ENCODE data around the gene POC1A. TPM values are rescaled to one million over a fixed set of nuclear protein-coding genes. Genes with fewer than 3 reads are reported as not detected.

POC1A gene
- total RNA-seq, 1 donor from 2014 or later, result 2.4 TPM

DNA sequence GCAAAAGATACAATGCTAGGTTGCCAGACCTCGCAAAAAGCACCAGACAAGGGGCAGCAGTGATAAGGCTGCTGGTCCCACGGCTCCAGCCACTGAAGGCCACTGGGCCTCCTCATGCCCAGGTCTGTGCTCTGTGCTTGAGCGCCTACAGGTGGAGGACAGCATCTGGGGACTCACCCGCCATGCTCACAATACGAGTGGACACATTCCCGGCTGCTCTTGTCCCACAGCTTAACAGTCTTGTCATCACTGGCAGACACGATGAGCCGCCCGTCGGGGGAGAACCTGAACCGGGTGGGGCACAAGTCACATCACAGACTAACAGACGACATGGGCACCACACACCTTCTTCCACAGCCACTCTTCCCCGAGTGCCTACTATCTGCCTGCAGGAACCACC, 7.4 kb downstream of the POC1A start:
- intact Hi-C loops (cut with micrococcal nuclease), result no loop called here
- no peak overlapping the region for H3K4me3 Mint-ChIP-seq
- H3K27ac Mint-ChIP-seq, result no peak overlapping the region
- H3K4me1 Mint-ChIP-seq, result peaks cover 4% of the 10 kb centered on the region
- DNase-seq (no peak), ATAC-seq (ENCODE audit: low read depth) (no peak)
- H3K27me3 Mint-ChIP-seq, result no peaks in the 10 kb centered on the region
- H3K36me3 Mint-ChIP-seq (ENCODE audit: low read depth), result no peaks in the 10 kb centered on the region
- TF ChIP-seq, protein P1, sequence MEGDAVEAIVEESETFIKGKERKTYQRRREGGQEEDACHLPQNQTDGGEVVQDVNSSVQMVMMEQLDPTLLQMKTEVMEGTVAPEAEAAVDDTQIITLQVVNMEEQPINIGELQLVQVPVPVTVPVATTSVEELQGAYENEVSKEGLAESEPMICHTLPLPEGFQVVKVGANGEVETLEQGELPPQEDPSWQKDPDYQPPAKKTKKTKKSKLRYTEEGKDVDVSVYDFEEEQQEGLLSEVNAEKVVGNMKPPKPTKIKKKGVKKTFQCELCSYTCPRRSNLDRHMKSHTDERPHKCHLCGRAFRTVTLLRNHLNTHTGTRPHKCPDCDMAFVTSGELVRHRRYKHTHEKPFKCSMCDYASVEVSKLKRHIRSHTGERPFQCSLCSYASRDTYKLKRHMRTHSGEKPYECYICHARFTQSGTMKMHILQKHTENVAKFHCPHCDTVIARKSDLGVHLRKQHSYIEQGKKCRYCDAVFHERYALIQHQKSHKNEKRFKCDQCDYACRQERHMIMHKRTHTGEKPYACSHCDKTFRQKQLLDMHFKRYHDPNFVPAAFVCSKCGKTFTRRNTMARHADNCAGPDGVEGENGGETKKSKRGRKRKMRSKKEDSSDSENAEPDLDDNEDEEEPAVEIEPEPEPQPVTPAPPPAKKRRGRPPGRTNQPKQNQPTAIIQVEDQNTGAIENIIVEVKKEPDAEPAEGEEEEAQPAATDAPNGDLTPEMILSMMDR (IDR thresholded peaks at IDR 0.05), result no peak
- ChIA-PET CTCF (interaction anchor here (0.7 to 5.5 kb wide), 3 partner anchors 94 to 146 kb away, joined by 3 to 28 read pairs (median 8); no protein-coding TSS in a partner anchor), POLR2A (interaction anchor here (2.6 kb wide), 1 partner anchor 8 kb away, joined by 10 read pairs; the partner anchor contains the start of gene POC1A)
- H3K9me3 Mint-ChIP-seq, result no peaks in the 10 kb centered on the region

DNA sequence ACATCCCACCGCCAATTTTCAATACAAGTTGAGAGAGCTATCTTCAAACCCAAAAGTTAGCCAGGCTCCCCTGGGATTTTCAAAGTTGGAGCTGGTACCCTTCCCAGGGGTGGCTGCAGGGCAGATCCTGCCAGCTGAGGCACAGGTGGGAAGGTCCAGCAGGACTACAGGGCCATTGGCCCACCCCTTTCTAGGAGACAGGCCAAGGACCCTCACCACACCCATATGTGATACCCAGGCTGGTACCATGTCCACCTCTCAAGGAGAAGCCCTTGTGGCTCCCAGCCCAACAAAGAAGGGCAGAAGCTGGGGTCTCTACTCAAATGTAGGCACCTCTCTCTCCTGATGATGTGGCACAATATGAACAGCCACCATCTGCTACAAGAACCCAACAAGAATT, 8.0 kb downstream of the POC1A start:
- Mint-ChIP-seq H3K4me1 (peaks cover 4% of the 10 kb centered on the region), H3K27ac (no peak overlapping the region), H3K27me3 (no peaks in the 10 kb centered on the region), H3K9me3 (no peaks in the 10 kb centered on the region), H3K36me3 (ENCODE audit: low read depth) (no peaks in the 10 kb centered on the region), H3K4me3 (no peak overlapping the region)
- CTCF ChIA-PET, result interaction anchor here (0.7 to 5.5 kb wide), 3 partner anchors 93 to 145 kb away, joined by 3 to 28 read pairs (median 8); no protein-coding TSS in a partner anchor
- TF ChIP-seq, protein P1 (IDR thresholded peaks at IDR 0.05), result no peak
- ATAC-seq (ENCODE audit: low read depth) (no peak), DNase-seq (no peak)
- POLR2A ChIA-PET, result interaction anchor here (2.6 kb wide), 1 partner anchor 9 kb away, joined by 10 read pairs; the partner anchor contains the start of gene POC1A
- intact Hi-C loops (cut with micrococcal nuclease), result no loop called here

DNA sequence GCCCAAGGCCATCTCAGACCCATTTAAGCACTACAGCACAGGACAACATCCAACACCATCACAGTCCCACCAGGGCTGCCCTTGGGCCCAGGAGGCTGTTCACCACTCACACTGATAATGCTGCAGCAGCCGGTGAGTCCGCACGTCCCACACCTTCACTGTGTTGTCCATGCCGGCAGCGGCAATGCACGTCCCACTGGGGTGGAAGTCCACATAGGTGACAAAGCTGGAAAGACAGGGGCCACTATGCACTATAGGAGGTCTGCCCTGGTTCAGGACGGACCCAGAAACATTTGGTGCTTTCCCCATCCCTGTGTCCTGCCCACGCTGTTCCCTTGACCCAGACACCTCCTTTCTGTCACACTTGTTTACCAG, 8.5 kb downstream of the POC1A start:
- Mint-ChIP-seq H3K27me3 (no peaks in the 10 kb centered on the region), H3K27ac (no peak overlapping the region), H3K4me3 (no peak overlapping the region), H3K4me1 (peaks cover 4% of the 10 kb centered on the region), H3K36me3 (ENCODE audit: low read depth) (no peaks in the 10 kb centered on the region), H3K9me3 (no peaks in the 10 kb centered on the region)
- POLR2A ChIA-PET, result interaction anchor here (2.6 kb wide), 1 partner anchor 9 kb away, joined by 10 read pairs; the partner anchor contains the start of gene POC1A
- TF ChIP-seq, protein P1 (IDR thresholded peaks at IDR 0.05), result no peak
- DNase-seq (no peak), ATAC-seq (ENCODE audit: low read depth) (no peak)
- CTCF ChIA-PET, result interaction anchor here (1.6 to 5.5 kb wide), 4 partner anchors 23 to 145 kb away, joined by 8 to 78 read pairs (median 18); no protein-coding TSS in a partner anchor
- intact Hi-C loops (cut with micrococcal nuclease), result no loop called here

DNA sequence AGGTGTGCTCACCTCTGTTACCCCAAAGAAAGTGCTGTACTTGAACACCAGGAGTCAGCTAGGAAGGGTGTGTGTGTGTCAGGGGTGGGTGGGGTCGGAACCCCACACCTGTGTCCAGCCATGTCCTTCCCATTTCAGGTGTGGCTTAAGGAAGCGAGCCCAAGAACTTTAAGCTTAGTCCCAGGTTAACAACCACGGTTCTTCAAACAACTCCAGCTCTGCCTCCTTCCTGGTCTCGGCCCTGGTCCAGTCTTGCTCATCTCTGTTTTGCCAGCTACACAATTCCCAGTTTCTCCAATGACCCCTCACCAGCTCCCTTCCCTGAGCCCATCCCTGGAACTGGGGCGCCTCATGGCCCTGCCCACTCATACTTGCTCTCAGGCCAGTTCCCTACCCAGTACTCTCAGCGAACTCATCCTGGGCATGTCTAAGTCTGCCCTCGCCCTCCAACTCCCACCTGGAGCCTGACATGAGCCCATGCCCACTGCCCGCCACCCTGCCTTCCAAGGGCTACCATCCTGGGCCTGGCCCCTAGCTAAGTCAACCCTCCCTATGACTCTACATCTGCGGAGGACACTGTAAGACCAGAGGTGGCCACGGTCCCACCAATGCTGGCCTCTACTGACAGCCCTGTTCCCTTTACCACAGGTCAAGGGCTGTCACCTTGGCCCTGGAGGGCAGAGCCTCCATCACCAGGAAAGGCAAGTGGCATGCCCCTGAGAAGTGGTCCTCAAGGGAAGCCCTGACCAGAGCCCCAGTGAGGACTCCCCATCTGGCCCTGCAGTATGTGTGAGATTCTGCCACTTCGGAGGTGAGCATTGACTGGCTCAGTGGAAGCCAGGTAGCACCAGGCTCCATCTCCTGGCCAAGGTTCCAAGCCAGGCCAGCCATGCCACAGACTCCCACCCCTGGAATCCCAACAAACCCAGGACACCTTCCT, 9.2 kb downstream of the POC1A start:
- no peak for ATAC-seq (ENCODE audit: low read depth)
- intact Hi-C loops (cut with micrococcal nuclease), result loop anchor here (1.0 kb wide), 5 partner anchors 22 to 203 kb away; partner anchors contain the start of gene PARP3

More for the DNA sequence above, 9.2 kb downstream of the POC1A start:
- H3K4me3 Mint-ChIP-seq, result no peak overlapping the region
- H3K4me1 Mint-ChIP-seq, result peaks cover 4% of the 10 kb centered on the region
- TF ChIP-seq, protein P1 (IDR thresholded peaks at IDR 0.05), result no peak
- POLR2A ChIA-PET, result interaction anchor here (0.7 to 2.6 kb wide), 3 partner anchors 10 to 143 kb away, joined by 3 to 10 read pairs (median 3); partner anchors contain the start of gene POC1A
- CTCF ChIA-PET, result interaction anchor here (0.7 to 5.5 kb wide), 6 partner anchors 23 to 208 kb away, joined by 3 to 78 read pairs (median 7); no protein-coding TSS in a partner anchor
- DNase-seq, result no peak
- H3K9me3 Mint-ChIP-seq, result no peaks in the 10 kb centered on the region
- no peaks in the 10 kb centered on the region for H3K36me3 Mint-ChIP-seq (ENCODE audit: low read depth)
- H3K27ac Mint-ChIP-seq, result no peak overlapping the region
- H3K27me3 Mint-ChIP-seq, result no peaks in the 10 kb centered on the region

Data from activated B cell treated with CpG ODN at 0.5 μM for 24 hours (primary cell).